IPS-18c (cell line): Measurements from ENCODE around the gene HSD17B1.
A peak's percentile ranks its signal among the peaks of the same experiment; 100 is the strongest.
"Not testable (repeated sequence)": the region's sequence is repeated elsewhere in the genome, so short reads cannot be mapped to it uniquely, and the experiment has no call there.

Experiments used
- H3K4me3 ChIP-seq: 2 replicates; pipeline ENCODE4 v1.7.0; 2013; ENCODE audit warnings: low read depth, mild to moderate bottlenecking, low read length, moderate library complexity; ENCODE audit not compliant: insufficient read depth
- H3K9me3 ChIP-seq: one replicate; pipeline ENCODE4 v1.6.1; 2013; ENCODE audit warnings: mild to moderate bottlenecking, low read length, moderate library complexity; ENCODE audit not compliant: control insufficient read depth, insufficient read depth

Gene HSD17B1

GRCh38 chr17:42540558-42540957, 12.2 kb upstream of the HSD17B1 start:
- not testable (repeated sequence) for H3K9me3 ChIP-seq

GRCh38 chr17:42541041-42541833, 11.5 kb upstream of the HSD17B1 start:
- H3K4me3 ChIP-seq = no peak overlapping the region
- H3K9me3 ChIP-seq = no peaks in the 10 kb centered on the region

More at GRCh38 chr17:42540558-42540957, 12.2 kb upstream of the HSD17B1 start:
- H3K4me3 ChIP-seq = not testable (repeated sequence)

DNA sequence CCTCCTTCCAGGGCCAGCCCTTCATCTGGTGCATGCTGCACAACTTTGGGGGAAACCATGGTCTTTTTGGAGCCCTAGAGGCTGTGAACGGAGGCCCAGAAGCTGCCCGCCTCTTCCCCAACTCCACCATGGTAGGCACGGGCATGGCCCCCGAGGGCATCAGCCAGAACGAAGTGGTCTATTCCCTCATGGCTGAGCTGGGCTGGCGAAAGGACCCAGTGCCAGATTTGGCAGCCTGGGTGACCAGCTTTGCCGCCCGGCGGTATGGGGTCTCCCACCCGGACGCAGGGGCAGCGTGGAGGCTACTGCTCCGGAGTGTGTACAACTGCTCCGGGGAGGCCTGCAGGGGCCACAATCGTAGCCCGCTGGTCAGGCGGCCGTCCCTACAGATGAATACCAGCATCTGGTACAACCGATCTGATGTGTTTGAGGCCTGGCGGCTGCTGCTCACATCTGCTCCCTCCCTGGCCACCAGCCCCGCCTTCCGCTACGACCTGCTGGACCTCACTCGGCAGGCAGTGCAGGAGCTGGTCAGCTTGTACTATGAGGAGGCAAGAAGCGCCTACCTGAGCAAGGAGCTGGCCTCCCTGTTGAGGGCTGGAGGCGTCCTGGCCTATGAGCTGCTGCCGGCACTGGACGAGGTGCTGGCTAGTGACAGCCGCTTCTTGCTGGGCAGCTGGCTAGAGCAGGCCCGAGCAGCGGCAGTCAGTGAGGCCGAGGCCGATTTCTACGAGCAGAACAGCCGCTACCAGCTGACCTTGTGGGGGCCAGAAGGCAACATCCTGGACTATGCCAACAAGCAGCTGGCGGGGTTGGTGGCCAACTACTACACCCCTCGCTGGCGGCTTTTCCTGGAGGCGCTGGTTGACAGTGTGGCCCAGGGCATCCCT, 9.3 kb upstream of the HSD17B1 start:
- H3K9me3 ChIP-seq = no peaks in the 10 kb centered on the region

DNA sequence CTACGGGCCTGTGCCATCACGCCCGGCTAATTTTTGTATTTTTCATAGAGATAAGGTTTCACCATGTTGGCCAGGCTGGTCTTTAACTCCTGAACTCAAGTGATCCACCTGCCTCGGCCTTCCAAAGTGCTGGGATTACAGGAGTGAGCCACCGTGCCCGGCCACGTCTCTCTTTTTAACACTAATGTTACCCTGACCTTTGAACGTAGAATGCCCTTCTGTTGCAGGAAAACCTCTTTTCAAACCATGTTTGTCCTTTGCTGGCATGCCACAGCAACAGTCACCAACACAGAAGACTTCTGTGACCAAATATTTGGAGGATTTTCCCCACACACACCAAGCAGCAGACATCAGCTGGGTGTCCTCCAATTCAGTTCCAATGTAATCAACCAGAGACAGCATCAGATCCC, 7.8 kb upstream of the HSD17B1 start:
- Histone ChIP-seq H3K9me3 (no peaks in the 10 kb centered on the region), H3K4me3 (no peak overlapping the region)

More for the DNA sequence above, 9.3 kb upstream of the HSD17B1 start:
- H3K4me3 ChIP-seq = no peak overlapping the region

DNA sequence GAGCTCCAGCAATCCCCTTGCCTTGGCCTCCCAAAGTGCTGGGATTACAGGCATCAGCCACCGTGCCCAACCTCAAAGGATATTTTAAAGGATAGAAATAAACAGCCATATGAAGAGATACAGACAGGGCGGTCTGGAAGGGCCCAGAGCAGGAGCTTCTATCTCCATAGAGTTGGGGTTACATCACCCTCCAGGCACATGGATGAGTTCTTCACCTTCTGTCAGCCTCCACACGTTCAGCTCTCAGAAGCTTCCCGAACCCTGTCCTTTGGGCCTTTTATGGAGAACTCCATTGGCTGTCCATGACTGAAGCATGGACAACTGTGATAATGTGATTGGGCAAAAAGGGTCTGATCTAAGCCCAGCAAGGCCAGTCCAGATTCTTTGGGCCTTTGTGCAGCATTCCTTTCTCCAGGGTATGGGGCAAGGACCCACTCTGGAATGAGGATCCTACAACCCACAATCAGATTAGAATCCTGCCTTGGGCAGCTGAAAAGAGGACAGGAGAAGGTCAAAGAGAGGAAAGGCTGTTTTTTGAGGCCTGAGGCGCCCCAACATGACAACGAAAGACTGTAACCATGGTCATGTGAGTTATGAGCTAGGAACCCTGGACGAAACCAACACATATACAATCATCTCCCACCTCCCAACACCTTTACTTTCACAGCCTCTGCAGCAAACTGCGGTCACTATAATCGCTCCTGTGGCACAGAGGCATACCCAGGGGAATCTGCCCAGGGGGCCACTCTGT, 6.8 kb upstream of the HSD17B1 start:
- H3K9me3 ChIP-seq, H3K4me3 ChIP-seq: not testable (repeated sequence)

GRCh38 chr17:42547001-42547461, 5.7 kb upstream of the HSD17B1 start:
- Histone ChIP-seq H3K4me3 (no peak overlapping the region), H3K9me3 (no peaks in the 10 kb centered on the region)

DNA sequence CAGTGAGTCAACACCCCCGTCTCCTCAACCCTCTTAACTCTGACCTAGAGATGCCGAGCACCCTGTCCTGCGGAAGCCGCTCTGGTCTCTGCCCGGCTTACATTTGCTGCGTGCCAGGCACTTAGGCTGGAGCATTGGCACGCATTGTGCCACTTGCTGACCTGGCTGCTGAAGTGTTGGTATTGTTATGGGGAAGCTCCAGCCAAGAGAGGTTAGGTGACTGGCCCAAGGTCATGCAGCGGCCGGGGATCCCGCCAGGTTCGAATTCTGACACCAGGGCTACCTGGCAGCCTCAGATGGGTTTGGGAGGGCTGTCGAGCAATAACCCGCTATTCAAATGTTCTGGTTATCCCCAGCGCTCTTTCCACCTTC, 5.0 kb upstream of the HSD17B1 start:
- Histone ChIP-seq H3K4me3 (peak overlapping the region; percentile 52; the same call in 1 of the 2 replicates), H3K9me3 (no peaks in the 10 kb centered on the region)

DNA sequence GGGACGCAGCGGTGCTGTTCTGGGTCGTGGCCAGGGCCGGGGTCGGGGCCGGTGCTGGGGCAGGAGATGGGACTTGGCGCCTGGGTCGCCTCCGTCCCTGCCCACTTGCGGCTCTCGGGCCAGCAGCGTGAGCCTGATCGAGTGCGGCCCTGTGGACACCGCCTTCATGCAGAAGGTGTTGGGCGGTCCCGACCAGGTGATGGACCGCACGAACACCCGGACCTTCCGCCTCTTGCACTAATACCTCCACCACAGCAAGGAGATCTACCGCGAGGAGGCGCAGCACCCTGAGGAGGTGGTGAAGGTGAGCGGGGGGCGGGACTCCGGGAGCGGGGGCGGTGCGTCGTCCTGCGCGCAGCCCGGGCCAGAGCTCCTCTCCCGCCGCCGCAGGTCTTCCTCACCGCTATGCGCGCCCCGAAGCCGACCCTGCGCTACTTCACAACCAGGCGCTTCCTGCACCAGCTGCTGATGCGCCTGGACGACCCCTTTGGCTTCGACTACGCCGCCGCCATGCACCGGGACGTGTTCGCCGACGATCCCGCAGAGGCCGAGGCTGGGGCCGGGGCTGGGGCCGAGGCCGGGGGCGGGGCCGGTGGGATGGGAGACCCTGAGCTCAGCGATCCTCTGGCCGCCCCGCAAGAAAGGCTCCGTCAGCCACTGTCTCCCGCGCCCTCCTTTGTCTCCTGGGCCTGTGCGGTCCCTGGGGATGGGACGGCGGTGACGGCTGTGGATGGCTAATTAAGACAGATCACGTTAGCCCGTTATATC, 4.5 kb upstream of the HSD17B1 start:
- Histone ChIP-seq H3K9me3 (no peaks in the 10 kb centered on the region), H3K4me3 (peak overlapping the region; percentile 52)

DNA sequence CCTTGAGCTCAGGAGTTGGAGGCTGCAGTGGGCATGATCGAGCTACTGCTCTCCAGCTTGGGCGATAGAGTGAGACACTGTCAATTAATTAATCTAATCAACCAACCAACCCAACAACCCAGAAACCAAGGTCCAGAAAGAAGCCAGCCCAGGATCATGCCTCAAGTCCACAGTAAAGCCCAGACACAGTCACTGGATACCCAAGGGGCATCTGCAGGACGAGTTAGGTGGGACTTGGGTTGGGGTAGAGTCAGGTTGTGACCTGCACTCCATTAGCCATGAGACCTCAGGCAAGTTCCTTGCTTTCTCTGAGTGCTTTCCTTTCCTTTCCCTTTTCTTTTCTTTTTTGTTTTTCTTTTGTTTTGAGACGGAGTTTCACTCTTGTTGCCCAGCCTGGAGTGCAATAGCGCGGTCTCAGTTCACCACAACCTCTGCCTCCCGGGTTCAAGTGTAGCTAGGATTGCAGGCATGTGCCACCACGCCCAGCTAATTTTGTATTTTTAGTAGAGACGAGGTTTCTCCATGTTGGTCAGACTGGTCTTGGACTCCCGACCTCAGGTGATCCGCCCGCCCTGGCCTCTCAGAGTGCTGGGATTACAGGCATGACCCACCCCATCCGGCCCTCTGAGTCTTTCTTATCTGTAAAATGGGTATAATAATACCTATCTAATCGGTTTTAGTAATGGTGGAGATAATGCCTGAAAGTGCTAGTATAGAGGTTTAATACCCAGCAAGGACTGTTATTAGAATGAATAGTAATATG, 3.5 kb upstream of the HSD17B1 start:
- no peaks in the 10 kb centered on the region for H3K9me3 ChIP-seq
- peak overlapping the region; percentile 52; the same call in 1 of the 2 replicates for H3K4me3 ChIP-seq

DNA sequence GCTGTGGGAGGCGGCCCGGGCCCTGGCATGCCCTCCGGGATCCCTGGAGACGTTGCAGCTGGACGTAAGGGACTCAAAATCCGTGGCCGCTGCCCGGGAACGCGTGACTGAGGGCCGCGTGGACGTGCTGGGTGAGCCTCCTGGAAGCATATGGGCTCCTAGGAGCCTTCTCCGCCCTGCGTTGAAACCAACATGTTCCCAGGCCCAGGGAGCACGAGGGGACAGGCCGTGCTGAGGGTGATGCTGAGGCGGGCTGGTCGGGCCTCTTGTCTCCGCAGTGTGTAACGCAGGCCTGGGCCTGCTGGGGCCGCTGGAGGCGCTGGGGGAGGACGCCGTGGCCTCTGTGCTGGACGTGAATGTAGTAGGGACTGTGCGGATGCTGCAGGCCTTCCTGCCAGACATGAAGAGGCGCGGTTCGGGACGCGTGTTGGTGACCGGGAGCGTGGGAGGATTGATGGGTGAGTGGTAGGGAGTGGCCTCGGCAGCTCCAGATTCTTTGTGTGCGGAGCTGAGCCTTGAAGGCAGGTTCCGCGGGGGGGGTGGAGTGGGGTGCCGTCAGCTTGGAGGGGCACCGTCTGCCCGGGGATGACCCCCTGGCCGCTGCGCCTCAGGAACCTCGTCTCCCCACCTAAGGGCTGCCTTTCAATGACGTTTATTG, 567 bp downstream of the HSD17B1 start:
- no peaks in the 10 kb centered on the region for H3K9me3 ChIP-seq
- peak overlapping the region; percentile 92; the same call in 1 of the 2 replicates for H3K4me3 ChIP-seq

- Histone ChIP-seq H3K4me3 (peak overlapping the region; percentile 92), H3K9me3 (no peaks in the 10 kb centered on the region)
Observed at GRCh38 chr17:42553866-42554249, 1.1 kb downstream of the HSD17B1 start.

DNA sequence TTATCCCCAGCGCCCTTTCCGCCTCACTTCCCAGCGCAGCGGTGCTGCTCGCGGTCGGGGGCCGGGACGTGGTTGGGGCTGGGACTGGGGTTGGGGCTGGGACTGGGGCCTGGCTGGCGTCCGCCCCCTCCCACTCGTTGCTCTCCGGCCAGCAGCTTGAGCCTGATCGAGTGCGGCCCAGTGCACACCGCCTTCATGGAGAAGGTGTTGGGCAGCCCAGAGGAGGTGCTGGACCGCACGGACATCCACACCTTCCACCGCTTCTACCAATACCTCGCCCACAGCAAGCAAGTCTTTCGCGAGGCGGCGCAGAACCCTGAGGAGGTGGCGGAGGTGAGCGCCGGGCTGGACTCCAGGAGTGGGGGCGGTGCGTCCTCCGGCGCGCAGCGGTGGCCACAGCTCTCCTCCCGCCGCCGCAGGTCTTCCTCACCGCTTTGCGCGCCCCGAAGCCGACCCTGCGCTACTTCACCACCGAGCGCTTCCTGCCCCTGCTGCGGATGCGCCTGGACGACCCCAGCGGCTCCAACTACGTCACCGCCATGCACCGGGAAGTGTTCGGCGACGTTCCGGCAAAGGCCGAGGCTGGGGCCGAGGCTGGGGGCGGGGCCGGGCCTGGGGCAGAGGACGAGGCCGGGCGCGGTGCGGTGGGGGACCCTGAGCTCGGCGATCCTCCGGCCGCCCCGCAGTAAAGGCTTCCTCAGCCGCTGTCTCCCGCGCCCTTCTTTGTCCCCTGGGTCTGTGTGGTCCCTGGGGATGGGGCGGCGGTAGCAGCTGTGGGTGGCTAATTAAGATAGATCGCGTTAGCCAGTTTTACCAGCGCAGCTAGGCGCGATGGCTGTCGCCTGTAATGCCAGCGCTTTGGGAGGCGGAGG, 1.8 kb downstream of the HSD17B1 start:
- peak overlapping the region; percentile 92 for H3K4me3 ChIP-seq

GRCh38 chr17:42555122-42555622, 2.4 kb downstream of the HSD17B1 start:
- no peaks in the 10 kb centered on the region for H3K9me3 ChIP-seq
- H3K4me3 ChIP-seq = peak overlapping the region; percentile 92

More for the DNA sequence above, 1.8 kb downstream of the HSD17B1 start:
- H3K9me3 ChIP-seq = no peaks in the 10 kb centered on the region

GRCh38 chr17:42555961-42556617, 3.4 kb downstream of the HSD17B1 start:
- H3K9me3 ChIP-seq, H3K4me3 ChIP-seq: not testable (repeated sequence)
